K562 (cell line): ENCODE data around the gene PRTFDC1. TPM values are rescaled to one million over a fixed set of nuclear protein-coding genes. Genes with fewer than 3 reads are reported as not detected.

Source experiments
- CBFA2T3 ChIP-seq: fragments of 450-650 bp; IDR thresholded peaks from 2 replicates; pipeline ENCODE4 v1.6.1; 2017
- CTBP1 ChIP-seq: fragments of 450-650 bp; IDR thresholded peaks from 2 replicates; pipeline ENCODE4 v1.6.1; 2016; ENCODE audit warnings: borderline replicate concordance
- E2F3 ChIP-seq: fragments of 250-450 bp; sonication (Bioruptor Pico); IDR thresholded peaks from 2 replicates; pipeline ENCODE4 v1.4.0; 2020; ENCODE audit warnings: mild to moderate bottlenecking
- E2F8 ChIP-seq: fragments of 450-650 bp; IDR thresholded peaks from 2 replicates; pipeline ENCODE4 v1.7.1; 2018; ENCODE audit warnings: mild to moderate bottlenecking, low read depth; ENCODE audit not compliant: partially characterized antibody
- EP300 ChIP-seq: IDR thresholded peaks from 2 replicates; pipeline ENCODE4 v1.6.1; 2012; ENCODE audit warnings: low read length, improper control_type of control experiment
- FOXP1 ChIP-seq: sonication (generic); formaldehyde crosslinking; IDR thresholded peaks from 2 replicates; pipeline ENCODE4 v1.8.0; 2022; ENCODE audit warnings: mild to moderate bottlenecking, missing genetic modification reagents
- MAZ ChIP-seq, 2 experiments: fragments of 450-650 bp in 1 of 2; sonication (generic) in 1 of 2; formaldehyde crosslinking; IDR thresholded peaks in 1 of 2; conservative IDR thresholded peaks in 1 of 2; 2 replicates each; pipeline versions ENCODE4 v1.4.0 to v1.5.0; 2020; ENCODE audit warnings: mild to moderate bottlenecking in 1 of 2, missing genetic modification reagents in 1 of 2
- NR2C2 ChIP-seq, 2 experiments: fragments of 200-800 bp in 1 of 2; sonication (Bioruptor generic) in 1 of 2; sonication (generic) in 1 of 2; formaldehyde crosslinking in 1 of 2; IDR thresholded peaks; 2 replicates each; pipeline versions ENCODE4 v1.6.1 to v1.8.0; 2016 to 2022; ENCODE audit warnings: mild to moderate bottlenecking in 1 of 2, missing compliant biosample characterization in 1 of 2, missing genetic modification characterization in 1 of 2, missing genetic modification reagents in 1 of 2
- PURB ChIP-seq: sonication (generic); formaldehyde crosslinking; IDR thresholded peaks from 2 replicates; pipeline ENCODE4 v1.9.0; 2021; ENCODE audit warnings: low read depth, mild to moderate bottlenecking, missing genetic modification reagents
- RBM14 ChIP-seq: fragments of 200-400 bp; formaldehyde crosslinking; IDR thresholded peaks from 2 replicates; pipeline ENCODE4 v1.6.1; 2018; ENCODE audit warnings: low read depth, mild to moderate bottlenecking, low read length, moderate library complexity, borderline replicate concordance; ENCODE audit not compliant: insufficient read depth
- REST ChIP-seq, 2 experiments: fragments of 450-650 bp; formaldehyde crosslinking in 1 of 2; IDR thresholded peaks; 2 replicates each; pipeline versions ENCODE4 v1.4.0 to v1.6.1; 2014 to 2020; ENCODE audit warnings: mild to moderate bottlenecking in 2 of 2, borderline replicate concordance in 1 of 2, low read depth in 1 of 2
- USF2 ChIP-seq: sonication (generic); formaldehyde crosslinking; IDR thresholded peaks from 2 replicates; pipeline ENCODE4 v1.5.0; 2020; ENCODE audit warnings: missing genetic modification reagents
- ZNF197 ChIP-seq: fragments of 200-800 bp; sonication (Bioruptor generic); IDR thresholded peaks from 2 replicates; pipeline ENCODE4 v1.6.1; 2016; ENCODE audit warnings: low read depth, missing genetic modification characterization, missing compliant biosample characterization
- ZNF263 ChIP-seq: sonication (generic); formaldehyde crosslinking; IDR thresholded peaks from 2 replicates; pipeline ENCODE4 v1.8.0; 2022; ENCODE audit warnings: mild to moderate bottlenecking, missing genetic modification reagents, borderline replicate concordance
- polyA plus RNA-seq, 8 experiments: library from polyadenylated mRNA; depleted of rRNA in 4 of 8; stranded (reverse) in 5 of 8; unstranded in 3 of 8; fragments of >200 nt; fragmentation: Nextera tagmentation in 2 of 8; fragmentation: Illumina TruSeq in 1 of 8; extraction: Ambion mirVana in 2 of 8; extraction: Trizol in 1 of 8; gene quantifications; 2 replicates each; pipeline versions ENCODE4 v1.2.1 to v1.2.3, GENCODE V29; 2011 to 2014; ENCODE audit warnings: inconsistent platforms in 1 of 8, missing spikeins in 1 of 8
- total RNA-seq, 7 experiments: library from RNA; depleted of rRNA in 6 of 7; stranded (reverse); fragments of >200 nt in 6 of 7; fragmentation: Illumina TruSeq in 2 of 7; extraction: Trizol in 2 of 7; gene quantifications; 2 replicates each; pipeline versions ENCODE4 v1.2.1 to v1.2.3, GENCODE V29; 2011 to 2021; ENCODE audit warnings: low replicate concordance in 1 of 7

PRTFDC1 gene
- total and polyA plus RNA-seq, 9 of the 15 experiments (the other 6 are each of a cell fraction or from before 2014, with no cell fraction given), result 7.0 to 27.6 (median 10.0) TPM

GRCh38 chr10:24901686-24902399 is 50.6 kb downstream of the PRTFDC1 start (continued):
- 0 out of 2 replicates have a peak, but pooled peaks have one; percentile 13 for TF ChIP-seq REST (IDR thresholded peaks at IDR 0.05; ENCODE audit: borderline replicate concordance)
- TF ChIP-seq REST (CRISPR knock-in tag; IDR thresholded peaks at IDR 0.05; ENCODE audit: low read depth), result no peak
- no peak for TF ChIP-seq E2F8
- no peak for TF ChIP-seq PURB (CRISPR knock-in tag)
- TF ChIP-seq FOXP1 (CRISPR knock-in tag), result no peak
- no peak for TF ChIP-seq USF2 (CRISPR knock-in tag)
- TF ChIP-seq MAZ (CRISPR knock-in tag; conservative IDR thresholded peaks at IDR 0.05 in 1 of 2, IDR thresholded peaks at IDR 0.05 in 1 of 2), result 0 out of 4 replicates have a peak, but pooled peaks of 1 of the 2 experiments have one; percentile 19
- no peak for TF ChIP-seq RBM14
- peak; percentile 81; the same call in 1 of the 2 replicates for TF ChIP-seq EP300
- peak; percentile 49; the same call in 1 of the 2 replicates for TF ChIP-seq CTBP1
- no peak for TF ChIP-seq NR2C2 (CRISPR knock-in tag; IDR thresholded peaks at IDR 0.05)
- TF ChIP-seq NR2C2 (tag; IDR thresholded peaks at IDR 0.05), result no peak
- no peak for TF ChIP-seq ZNF197
- TF ChIP-seq E2F3 (CRISPR knock-in tag), result no peak
- TF ChIP-seq CBFA2T3, result peak; percentile 81
- no peak; the same call in 1 of the 2 replicates for TF ChIP-seq ZNF263 (CRISPR knock-in tag)
